Spinal cord (tissue), 10 donors: ENCODE data around the gene ADRA2B. TPM values are rescaled to one million over a fixed set of nuclear protein-coding genes. Genes with fewer than 3 reads are reported as not detected.
"Not testable (repeated sequence)": the region's sequence is repeated elsewhere in the genome, so short reads cannot be mapped to it uniquely, and the experiment has no call there.

Experiments
- DNase-seq, 6 donors: peaks; one replicate each; pipeline versions ENCODE4 v3.0.0 to v3.0.0-alpha.2; 2013 to 2015; ENCODE audit warnings: low spot score in 6 of 6, low read depth in 4 of 6
- H3K27ac ChIP-seq: one replicate; pipeline ENCODE4 v1.5.1; 2013; ENCODE audit warnings: low read depth, low read length, control low read depth
- H3K27me3 ChIP-seq: one replicate; pipeline ENCODE4 v1.6.1; 2013; ENCODE audit warnings: low read length; ENCODE audit not compliant: control insufficient read depth, insufficient read depth
- H3K36me3 ChIP-seq: one replicate; pipeline ENCODE4 v1.6.1; 2013; ENCODE audit warnings: low read length; ENCODE audit not compliant: control insufficient read depth, insufficient read depth
- H3K4me1 ChIP-seq: one replicate; pipeline ENCODE4 v1.6.1; 2013; ENCODE audit warnings: low read length; ENCODE audit not compliant: control insufficient read depth, insufficient read depth
- H3K4me3 ChIP-seq: one replicate; pipeline ENCODE4 v1.5.1; 2013; ENCODE audit warnings: low read depth, low read length, control low read depth
- H3K9me3 ChIP-seq: one replicate; pipeline ENCODE4 v1.6.1; 2013; ENCODE audit warnings: low read length; ENCODE audit not compliant: control insufficient read depth, insufficient read depth
- WGBS: methylation state at CpG from one replicate; pipeline ENCODE4 v1.1.5; 2013; ENCODE audit warnings: missing lambda C conversion rate; ENCODE audit not compliant: insufficient coverage; 5-methylcytosine and 5-hydroxymethylcytosine counted together
- polyA plus RNA-seq, 2 donors: library from polyadenylated mRNA; unstranded; fragments of 120-200 nt; gene quantifications; one replicate each; pipeline ENCODE4 v1.2.1, GENCODE V29; 2013; ENCODE audit not compliant: insufficient read length in 2 of 2
- total RNA-seq, 2 donors: library from RNA; depleted of rRNA in 1 of 2; stranded (reverse); fragments of 120-200 nt in 1 of 2; fragments of >200 nt in 1 of 2; gene quantifications; one replicate each; pipeline versions ENCODE4 v1.2.3 to v1.2.4, GENCODE V29; 2013 to 2014
- donor health status: healthy.

The ADRA2B gene
- total and polyA plus RNA-seq, 4 donors = 0.25 to 0.88 (median 0.61) TPM

- peak in 3 of 6 donors; percentile 13 to 69 (median 58) for DNase-seq
- WGBS = 47% methylated on average over 3 of the region's 8 CpGs
- H3K4me1 ChIP-seq = peaks cover 24% of the 10 kb centered on the region
- not testable (repeated sequence) for H3K27ac ChIP-seq, H3K27me3 ChIP-seq, H3K36me3 ChIP-seq, H3K9me3 ChIP-seq, H3K4me3 ChIP-seq
Observed at GRCh38 chr2:96071977-96072491, 44.3 kb downstream of the ADRA2B start.

GRCh38 chr2:96071087-96071976 lies 45.0 kb downstream of the ADRA2B start:
- not testable (repeated sequence) for H3K27ac ChIP-seq, H3K27me3 ChIP-seq, DNase-seq, H3K4me3 ChIP-seq, H3K36me3 ChIP-seq, H3K9me3 ChIP-seq
- 67% methylated on average over 12 of the region's 16 CpGs for WGBS
- peaks cover 24% of the 10 kb centered on the region for H3K4me1 ChIP-seq

- H3K4me1 ChIP-seq = peaks cover 27% of the 10 kb centered on the region
- not testable (repeated sequence) for H3K27me3 ChIP-seq, H3K36me3 ChIP-seq, H3K9me3 ChIP-seq, H3K4me3 ChIP-seq, H3K27ac ChIP-seq, DNase-seq
- WGBS = 77% methylated on average over 5 of the region's 5 CpGs
Observed at GRCh38 chr2:96070351-96070750, 46.0 kb downstream of the ADRA2B start.

- H3K27me3 ChIP-seq = not testable (repeated sequence)
- WGBS = 57% methylated on average over 5 of the region's 8 CpGs
Observed at GRCh38 chr2:96069878-96070277, 46.5 kb downstream of the ADRA2B start.

GRCh38 chr2:96067902-96068581 lies 48.3 kb downstream of the ADRA2B start:
- not testable (repeated sequence) for H3K27ac ChIP-seq, H3K27me3 ChIP-seq, H3K4me3 ChIP-seq, H3K36me3 ChIP-seq, H3K9me3 ChIP-seq, DNase-seq
- H3K4me1 ChIP-seq = peaks cover 27% of the 10 kb centered on the region
- 31% methylated on average over 6 of the region's 9 CpGs for WGBS

More at GRCh38 chr2:96069878-96070277, 46.5 kb downstream of the ADRA2B start:
- H3K27ac ChIP-seq, H3K4me3 ChIP-seq, DNase-seq, H3K36me3 ChIP-seq, H3K9me3 ChIP-seq: not testable (repeated sequence)
- H3K4me1 ChIP-seq = peaks cover 27% of the 10 kb centered on the region

GRCh38 chr2:96067098-96067660 lies 49.2 kb downstream of the ADRA2B start:
- not testable (repeated sequence) for H3K27me3 ChIP-seq, H3K36me3 ChIP-seq, H3K27ac ChIP-seq, H3K4me3 ChIP-seq, DNase-seq, H3K9me3 ChIP-seq
- peaks cover 19% of the 10 kb centered on the region for H3K4me1 ChIP-seq
- WGBS = 57% methylated on average over 1 of the region's 2 CpGs

GRCh38 chr2:96066511-96066910 lies 49.9 kb downstream of the ADRA2B start:
- 100% methylated on average over 2 of the region's 7 CpGs for WGBS
- DNase-seq, H3K9me3 ChIP-seq, H3K27me3 ChIP-seq, H3K27ac ChIP-seq, H3K36me3 ChIP-seq, H3K4me3 ChIP-seq: not testable (repeated sequence)
- peaks cover 14% of the 10 kb centered on the region for H3K4me1 ChIP-seq

GRCh38 chr2:96065954-96066353 lies 50.4 kb downstream of the ADRA2B start:
- not testable (repeated sequence) for H3K9me3 ChIP-seq, H3K27ac ChIP-seq, H3K27me3 ChIP-seq, H3K4me1 ChIP-seq, H3K4me3 ChIP-seq, DNase-seq, H3K36me3 ChIP-seq
- 76% methylated on average over 2 of the region's 4 CpGs for WGBS

- Histone ChIP-seq H3K27ac (no peak overlapping the region), H3K36me3 (no peaks in the 10 kb centered on the region), H3K4me1 (peaks cover 9% of the 10 kb centered on the region), H3K9me3 (no peaks in the 10 kb centered on the region), H3K4me3 (no peak overlapping the region), H3K27me3 (no peaks in the 10 kb centered on the region)
- 77% methylated on average over 4 of the region's 4 CpGs for WGBS
- DNase-seq = no peak
Observed at GRCh38 chr2:96065381-96065930, 50.9 kb downstream of the ADRA2B start.
